Ishikawa (cell line): ENCODE measurements around the gene IDI2.

Source experiments
- EGR1 ChIP-seq: IDR thresholded peaks from 2 replicates; pipeline ENCODE4 v1.6.1; 2012
- MAX ChIP-seq: IDR thresholded peaks from 2 replicates; pipeline ENCODE4 v1.6.1; 2012
- REST ChIP-seq: IDR thresholded peaks from 2 replicates; pipeline ENCODE4 v1.6.1; 2012; ENCODE audit warnings: low read depth, mild to moderate bottlenecking
- TAF1 ChIP-seq: IDR thresholded peaks from 2 replicates; pipeline ENCODE4 v1.6.1; 2012; ENCODE audit warnings: low read depth, mild to moderate bottlenecking

- TF ChIP-seq TAF1 (no peak), EGR1 (no peak), REST (no peak), MAX (no peak)
These were observed 32.8 kb downstream of the IDI2 start for GRCh38 chr10:992871-993270.
